ENCODE data around the gene PDE2A. TPM values are rescaled to one million over a fixed set of nuclear protein-coding genes. Genes with fewer than 3 reads are reported as not detected.

Gene PDE2A
- total and polyA plus RNA-seq, 7 experiments from 2014 or later, result 0.97 to 9.0 (median 1.7) TPM; not detected in 2

GRCh38 chr11:72543849-72544542 lies 130.2 kb downstream of the PDE2A start:
- intact Hi-C loops (cut with micrococcal nuclease), result no loop called here
- H3K27me3 Mint-ChIP-seq, result peaks cover 0 to 37% (median 7%) of the 10 kb centered on the region in 5 donors

GRCh38 chr11:72541257-72541974 lies 132.8 kb downstream of the PDE2A start:
- POLR2A ChIA-PET, result no interaction called here
- no peak for DNase-seq
- no peaks in the 10 kb centered on the region for H3K36me3 Mint-ChIP-seq
- H3K9me3 Mint-ChIP-seq, result no peaks in the 10 kb centered on the region
- Histone ChIP-seq H3K4me1 (ENCODE audit: control insufficient read depth in 2 of 2, insufficient read depth in 2 of 2, low read length in 2 of 2) (no peaks in the 10 kb centered on the region), H3K4me3 (ENCODE audit: low read length) (no peak overlapping the region), H3K9me3 (ENCODE audit: control insufficient read depth in 2 of 3, low read length in 3 of 3) (no peaks in the 10 kb centered on the region), H3K27me3 (ENCODE audit: control insufficient read depth in 2 of 2, insufficient read depth in 2 of 2, low read length in 2 of 2) (no peaks in the 10 kb centered on the region), H3K36me3 (ENCODE audit: control insufficient read depth in 2 of 3, insufficient read depth in 3 of 3, low read length in 3 of 3) (no peaks in the 10 kb centered on the region), H3K27ac (ENCODE audit: low read depth, low read length) (no peak overlapping the region)
- peaks cover 0 to 52% (median 7%) of the 10 kb centered on the region in 5 donors for H3K27me3 Mint-ChIP-seq
- CTCF ChIA-PET, result no interaction called here
- H3K27ac Mint-ChIP-seq, result no peak overlapping the region
- H3K4me1 Mint-ChIP-seq, result no peaks in the 10 kb centered on the region
- no peak overlapping the region for H3K4me3 Mint-ChIP-seq
- intact Hi-C loops (cut with micrococcal nuclease), result no loop called here
- ATAC-seq, result no peak

More at GRCh38 chr11:72543849-72544542, 130.2 kb downstream of the PDE2A start:
- Histone ChIP-seq H3K4me3 (ENCODE audit: low read length) (no peak overlapping the region), H3K9me3 (ENCODE audit: control insufficient read depth in 2 of 3, low read length in 3 of 3) (no peaks in the 10 kb centered on the region), H3K27me3 (ENCODE audit: control insufficient read depth in 2 of 2, insufficient read depth in 2 of 2, low read length in 2 of 2) (no peaks in the 10 kb centered on the region), H3K36me3 (ENCODE audit: control insufficient read depth in 2 of 3, insufficient read depth in 3 of 3, low read length in 3 of 3) (no peaks in the 10 kb centered on the region), H3K4me1 (ENCODE audit: control insufficient read depth in 2 of 2, insufficient read depth in 2 of 2, low read length in 2 of 2) (no peaks in the 10 kb centered on the region), H3K27ac (ENCODE audit: low read depth, low read length) (no peak overlapping the region)
- CTCF ChIA-PET, result interaction anchor here (0.5 kb wide), 1 partner anchor 1911 kb away, joined by 3 read pairs; no protein-coding TSS in a partner anchor
- no peak for DNase-seq
- no peak overlapping the region for H3K4me3 Mint-ChIP-seq
- POLR2A ChIA-PET, result no interaction called here
- H3K4me1 Mint-ChIP-seq, result no peaks in the 10 kb centered on the region
- ATAC-seq, result no peak
- H3K27ac Mint-ChIP-seq, result no peak overlapping the region
- no peaks in the 10 kb centered on the region for H3K9me3 Mint-ChIP-seq
- no peaks in the 10 kb centered on the region for H3K36me3 Mint-ChIP-seq

- Histone ChIP-seq H3K27me3 (ENCODE audit: control insufficient read depth in 2 of 2, insufficient read depth in 2 of 2, low read length in 2 of 2) (no peaks in the 10 kb centered on the region), H3K27ac (ENCODE audit: low read depth, low read length) (no peak overlapping the region), H3K9me3 (ENCODE audit: control insufficient read depth in 2 of 3, low read length in 3 of 3) (no peaks in the 10 kb centered on the region), H3K4me3 (ENCODE audit: low read length) (no peak overlapping the region), H3K4me1 (ENCODE audit: control insufficient read depth in 2 of 2, insufficient read depth in 2 of 2, low read length in 2 of 2) (no peaks in the 10 kb centered on the region), H3K36me3 (ENCODE audit: control insufficient read depth in 2 of 3, insufficient read depth in 3 of 3, low read length in 3 of 3) (no peaks in the 10 kb centered on the region)
- no peaks in the 10 kb centered on the region for H3K9me3 Mint-ChIP-seq
- peaks cover 9 to 66% (median 12%) of the 10 kb centered on the region in 5 donors for H3K27me3 Mint-ChIP-seq
- no peaks in the 10 kb centered on the region for H3K36me3 Mint-ChIP-seq
- H3K4me1 Mint-ChIP-seq, result no peaks in the 10 kb centered on the region
- peak overlapping the region in 1 of 9 donors; percentile 40 for H3K27ac Mint-ChIP-seq
- ChIA-PET CTCF (no interaction called here), POLR2A (no interaction called here)
- intact Hi-C loops (cut with micrococcal nuclease), result no loop called here
- ATAC-seq, result no peak
- no peak overlapping the region for H3K4me3 Mint-ChIP-seq
- no peak for DNase-seq
These were observed 137.2 kb downstream of the PDE2A start for GRCh38 chr11:72537051-72537450.

- no peaks in the 10 kb centered on the region for H3K36me3 Mint-ChIP-seq
- ATAC-seq (no peak), DNase-seq (no peak)
- no peak overlapping the region for H3K4me3 Mint-ChIP-seq
- Histone ChIP-seq H3K4me3 (ENCODE audit: low read length) (no peak overlapping the region), H3K4me1 (ENCODE audit: control insufficient read depth in 2 of 2, insufficient read depth in 2 of 2, low read length in 2 of 2) (no peaks in the 10 kb centered on the region), H3K27ac (ENCODE audit: low read depth, low read length) (no peak overlapping the region), H3K27me3 (ENCODE audit: control insufficient read depth in 2 of 2, insufficient read depth in 2 of 2, low read length in 2 of 2) (no peaks in the 10 kb centered on the region), H3K9me3 (ENCODE audit: control insufficient read depth in 2 of 3, low read length in 3 of 3) (no peaks in the 10 kb centered on the region), H3K36me3 (ENCODE audit: control insufficient read depth in 2 of 3, insufficient read depth in 3 of 3, low read length in 3 of 3) (no peaks in the 10 kb centered on the region)
- no peaks in the 10 kb centered on the region for H3K4me1 Mint-ChIP-seq
- POLR2A ChIA-PET, result no interaction called here
- peaks cover 9 to 63% (median 12%) of the 10 kb centered on the region in 5 donors for H3K27me3 Mint-ChIP-seq
- H3K9me3 Mint-ChIP-seq, result no peaks in the 10 kb centered on the region
- intact Hi-C loops (cut with micrococcal nuclease), result no loop called here
- CTCF ChIA-PET, result interaction anchor here (1.2 kb wide), 1 partner anchor 30 kb away, joined by 3 read pairs; no protein-coding TSS in a partner anchor
- H3K27ac Mint-ChIP-seq, result no peak overlapping the region
These were observed 139.1 kb downstream of the PDE2A start for GRCh38 chr11:72535194-72535547.

- H3K4me1 Mint-ChIP-seq, result no peaks in the 10 kb centered on the region
- DNase-seq (no peak), ATAC-seq (no peak)
- no peaks in the 10 kb centered on the region for H3K9me3 ChIP-seq (ENCODE audit: control insufficient read depth in 2 of 3, low read length in 3 of 3)
- no peaks in the 10 kb centered on the region for H3K36me3 Mint-ChIP-seq
- H3K27me3 ChIP-seq (ENCODE audit: control insufficient read depth in 2 of 2, insufficient read depth in 2 of 2, low read length in 2 of 2), result no peaks in the 10 kb centered on the region
- no peaks in the 10 kb centered on the region for H3K36me3 ChIP-seq (ENCODE audit: control insufficient read depth in 2 of 3, insufficient read depth in 3 of 3, low read length in 3 of 3)
- no peak overlapping the region for H3K4me3 ChIP-seq (ENCODE audit: low read length)
- intact Hi-C loops (cut with micrococcal nuclease), result no loop called here
- ChIA-PET POLR2A (no interaction called here), CTCF (interaction anchor here (1.2 kb wide), 1 partner anchor 29 kb away, joined by 3 read pairs; no protein-coding TSS in a partner anchor)
- no peaks in the 10 kb centered on the region for H3K9me3 Mint-ChIP-seq
- peaks cover 9 to 60% (median 12%) of the 10 kb centered on the region in 5 donors for H3K27me3 Mint-ChIP-seq
- H3K27ac Mint-ChIP-seq, result no peak overlapping the region
- H3K4me3 Mint-ChIP-seq, result no peak overlapping the region
- no peak overlapping the region for H3K27ac ChIP-seq (ENCODE audit: low read depth, low read length)
- H3K4me1 ChIP-seq (ENCODE audit: control insufficient read depth in 2 of 2, insufficient read depth in 2 of 2, low read length in 2 of 2), result no peaks in the 10 kb centered on the region
These were observed 139.6 kb downstream of the PDE2A start for GRCh38 chr11:72534371-72535193.

GRCh38 chr11:72529068-72529467 lies 145.2 kb downstream of the PDE2A start:
- ATAC-seq (no peak), DNase-seq (no peak)
- Mint-ChIP-seq H3K4me1 (peaks cover 0 to 2% (median 0%) of the 10 kb centered on the region in 7 donors), H3K9me3 (no peaks in the 10 kb centered on the region), H3K27ac (no peak overlapping the region), H3K36me3 (no peaks in the 10 kb centered on the region), H3K4me3 (no peak overlapping the region), H3K27me3 (peaks cover 0 to 29% (median 3%) of the 10 kb centered on the region in 5 donors)
- intact Hi-C loops (cut with micrococcal nuclease), result no loop called here
- Histone ChIP-seq H3K4me1 (ENCODE audit: control insufficient read depth in 2 of 2, insufficient read depth in 2 of 2, low read length in 2 of 2) (no peaks in the 10 kb centered on the region), H3K4me3 (ENCODE audit: low read length) (no peak overlapping the region), H3K27me3 (ENCODE audit: control insufficient read depth in 2 of 2, insufficient read depth in 2 of 2, low read length in 2 of 2) (no peaks in the 10 kb centered on the region), H3K27ac (ENCODE audit: low read depth, low read length) (no peak overlapping the region), H3K9me3 (ENCODE audit: control insufficient read depth in 2 of 3, low read length in 3 of 3) (no peaks in the 10 kb centered on the region), H3K36me3 (ENCODE audit: control insufficient read depth in 2 of 3, insufficient read depth in 3 of 3, low read length in 3 of 3) (no peaks in the 10 kb centered on the region)
- CTCF ChIA-PET, result no interaction called here
- POLR2A ChIA-PET, result no interaction called here

Data from naive thymus-derived CD4-positive, alpha-beta T cell (primary cell).